Uterus (tissue), 4 donors: ENCODE results near the gene TBCA. TPM values are rescaled to one million over a fixed set of nuclear protein-coding genes. Genes with fewer than 3 reads are reported as not detected.

Experiments used
- DNase-seq, 2 donors: peaks; one replicate each; pipeline ENCODE4 v3.0.0-alpha.2; 2019 to 2020
- H3K27ac ChIP-seq, 2 donors: fragments of 200-600 bp; sonication (generic); 1 replicate in 1 of 2; 2 replicates in 1 of 2; pipeline ENCODE4 v1.5.1; 2016 to 2018
- H3K27me3 ChIP-seq, 2 donors: fragments of 200-600 bp; sonication (generic); one replicate each; pipeline ENCODE4 v1.5.1; 2018 to 2019; ENCODE audit warnings: control low read depth in 1 of 2
- H3K36me3 ChIP-seq, 2 donors: fragments of 200-600 bp; sonication (generic); one replicate each; pipeline ENCODE4 v1.5.1; 2019; ENCODE audit warnings: control low read depth in 1 of 2
- H3K4me1 ChIP-seq, 2 donors: fragments of 200-600 bp; sonication (generic); one replicate each; pipeline ENCODE4 v1.5.1; 2018 to 2019; ENCODE audit warnings: control low read depth in 1 of 2
- H3K4me3 ChIP-seq, 2 donors: fragments of 200-600 bp; sonication (generic); 1 replicate in 1 of 2; 2 replicates in 1 of 2; pipeline ENCODE4 v1.5.1; 2018 to 2019; ENCODE audit warnings: mild to moderate bottlenecking in 1 of 2
- H3K9me3 ChIP-seq, 2 donors: fragments of 200-600 bp; sonication (generic); one replicate each; pipeline ENCODE4 v1.5.1; 2019; ENCODE audit warnings: control low read depth in 1 of 2
- CTCF ChIP-seq, 4 experiments: fragments of 200-600 bp in 2 of 4; fragments of 450-650 bp in 2 of 4; sonication (generic) in 2 of 4; IDR thresholded peaks; one replicate each; pipeline ENCODE4 v1.5.1; 2016 to 2019; ENCODE audit warnings: antibody characterized with exemption in 4 of 4, mild to moderate bottlenecking in 2 of 4, moderate library complexity in 1 of 4
- POLR2A ChIP-seq, 2 donors: fragments of 450-650 bp; IDR thresholded peaks; one replicate each; pipeline ENCODE4 v1.6.1; 2016; ENCODE audit warnings: antibody characterized with exemption in 2 of 2, mild to moderate bottlenecking in 1 of 2, moderate library complexity in 1 of 2
- intact Hi-C: fragments of 100-400 bp; cut with DNase I; formaldehyde crosslinking; loops from one replicate; pipeline ENCODE4 v1.15.1; 2023; ENCODE audit warnings: low total_unique reads
- total RNA-seq, 4 donors: library from RNA; depleted of rRNA in 3 of 4; stranded (reverse); fragments of >200 nt in 3 of 4; gene quantifications; one replicate each; pipeline versions ENCODE4 v1.1.0 to v1.2.4, GENCODE V29; 2014 to 2023
- donor health status: DM: yes; HTN: yes; CAD: no.

Gene TBCA
- 100 to 1,000 TPM in 3 of 4 donors, 10 to 100 TPM in 1; 64.6 to 178 (median 158) TPM for total RNA-seq

- Histone ChIP-seq H3K4me1 (peaks cover 0 to 4% of the 10 kb centered on the region in 2 donors), H3K9me3 (no peaks in the 10 kb centered on the region), H3K4me3 (peak within 1 kb of the TSS; percentile 62 to 68), H3K27me3 (no peaks in the 10 kb centered on the region), H3K27ac (peak within 1 kb of the TSS; percentile 86 to 97), H3K36me3 (no peaks in the 10 kb centered on the region)
- intact Hi-C loops: no loop called here
- DNase-seq: peak; percentile 86 to 93
- peak; percentile 71 to 95 for TF ChIP-seq POLR2A (IDR thresholded peaks at IDR 0.05)
- peak in 2 of 4 experiments; percentile 7 to 28 for TF ChIP-seq CTCF (IDR thresholded peaks at IDR 0.05)
These were observed at the start of gene TBCA for GRCh38 chr5:77775790-77776553. Gene TBCA, minus strand, starts transcription at chr5:77776339. Its CDS starts 82 bp downstream, at chr5:77776257.

- Histone ChIP-seq H3K4me3 (no peak overlapping the region), H3K36me3 (no peaks in the 10 kb centered on the region), H3K4me1 (no peaks in the 10 kb centered on the region), H3K27me3 (peaks cover 0 to 5% of the 10 kb centered on the region in 2 donors), H3K9me3 (no peaks in the 10 kb centered on the region), H3K27ac (no peak overlapping the region)
- DNase-seq: no peak
- TF ChIP-seq CTCF (IDR thresholded peaks at IDR 0.05) (no peak), POLR2A (IDR thresholded peaks at IDR 0.05) (no peak)
- intact Hi-C loops: no loop called here
These were observed 48.8 kb upstream of the TBCA start for GRCh38 chr5:77824981-77825380.

- Histone ChIP-seq H3K4me3 (no peak overlapping the region), H3K36me3 (no peaks in the 10 kb centered on the region), H3K27me3 (no peaks in the 10 kb centered on the region), H3K4me1 (no peaks in the 10 kb centered on the region), H3K27ac (no peak overlapping the region), H3K9me3 (no peaks in the 10 kb centered on the region)
- DNase-seq: no peak
- TF ChIP-seq POLR2A (IDR thresholded peaks at IDR 0.05) (no peak), CTCF (IDR thresholded peaks at IDR 0.05) (no peak)
- intact Hi-C loops: no loop called here
These were observed 40.5 kb upstream of the TBCA start for GRCh38 chr5:77816686-77817085.

- Histone ChIP-seq H3K27ac (no peak overlapping the region), H3K36me3 (no peaks in the 10 kb centered on the region), H3K27me3 (no peaks in the 10 kb centered on the region), H3K4me3 (no peak overlapping the region), H3K9me3 (no peaks in the 10 kb centered on the region), H3K4me1 (no peaks in the 10 kb centered on the region)
- no peak for DNase-seq
- intact Hi-C loops: no loop called here
- TF ChIP-seq POLR2A (IDR thresholded peaks at IDR 0.05) (no peak), CTCF (IDR thresholded peaks at IDR 0.05) (no peak)
These were observed 36.9 kb upstream of the TBCA start for GRCh38 chr5:77812926-77813589.

GRCh38 chr5:77806213-77806843 lies 30.2 kb upstream of the TBCA start:
- Histone ChIP-seq H3K4me1 (no peaks in the 10 kb centered on the region), H3K4me3 (no peak overlapping the region), H3K27ac (no peak overlapping the region), H3K9me3 (no peaks in the 10 kb centered on the region), H3K36me3 (no peaks in the 10 kb centered on the region), H3K27me3 (no peaks in the 10 kb centered on the region)
- TF ChIP-seq POLR2A (IDR thresholded peaks at IDR 0.05) (no peak), CTCF (IDR thresholded peaks at IDR 0.05) (no peak)
- intact Hi-C loops: no loop called here
- no peak for DNase-seq
